HepG2 (cell line): ENCODE data around the gene MAN1C1. TPM values are rescaled to one million over a fixed set of nuclear protein-coding genes. Genes with fewer than 3 reads are reported as not detected.

Experiments
- ATAC-seq: fragments of 200-7000 bp; cut with Tn5 transposase; 3 replicates; pipeline ENCODE4 v1.9.1; 2020; ENCODE audit warnings: mild to moderate bottlenecking, moderate library complexity
- BruUV-seq: library from RNA; stranded (reverse); fragments of 400-500 nt; replicated peaks from 2 replicates; lab custom pipeline; 2021; lab: Mats Ljungman, UMichigan
- CTCF ChIA-PET: fragments of 300-600 bp; formaldehyde crosslinking; extraction: SDS; loops from one replicate; lab custom pipeline; 2021; ENCODE audit warnings: low total read pairs, inconsistent platforms, low intra/inter-chr PET ratio; lab: Yijun Ruan, JAX
- POLR2A ChIA-PET: fragments of 350-600 bp; sonication (Branson Sonifier 250); formaldehyde crosslinking; loops from one replicate; lab custom pipeline; 2020; ENCODE audit warnings: antibody characterized with exemption, inconsistent platforms; lab: Yijun Ruan, JAX
- DNase-seq: peaks from one replicate; pipeline ENCODE4 v3.0.0-alpha.2; 2015; ENCODE audit warnings: low spot score
- FAIRE-seq: peaks from 3 replicates; lab custom pipeline; 2011; peaks lifted over from hg19 to GRCh38; lab: Jason Lieb, UNC
- H2AFZ ChIP-seq: one replicate; pipeline ENCODE4 v1.6.1; 2011; ENCODE audit warnings: low read length, inconsistent platforms
- H3K27ac ChIP-seq: fragments of 300-600 bp; 3 replicates; pipeline ENCODE4 v1.8.0; 2011; ENCODE audit warnings: mixed run types, mild to moderate bottlenecking, mixed read lengths, low read length, inconsistent platforms; ENCODE audit not compliant: insufficient read depth; ENCODE audit errors: extremely low read length
- H3K27me3 ChIP-seq, 2 experiments: fragments of 200-600 bp in 1 of 2; 2 replicates in 1 of 2; 3 replicates in 1 of 2; pipeline versions ENCODE4 v1.6.0 to v1.8.0; 2011; ENCODE audit warnings: low read length in 2 of 2, mild to moderate bottlenecking in 2 of 2, moderate library complexity in 2 of 2, inconsistent platforms in 1 of 2; ENCODE audit not compliant: insufficient read depth in 2 of 2, control insufficient read depth in 1 of 2
- H3K36me3 ChIP-seq, 2 experiments: fragments of 200-600 bp in 1 of 2; replicated peaks in 1 of 2; 2 replicates in 1 of 2; 3 replicates in 1 of 2; pipeline versions ENCODE4 v1.5.1 to v1.8.0; 2011; ENCODE audit warnings: low read length in 2 of 2, inconsistent platforms in 1 of 2; ENCODE audit not compliant: insufficient read depth in 2 of 2, control insufficient read depth in 1 of 2
- H3K4me1 ChIP-seq: 2 replicates; pipeline ENCODE4 v1.5.1; 2012; ENCODE audit warnings: low read length, inconsistent platforms; ENCODE audit not compliant: insufficient read depth
- H3K4me2 ChIP-seq: 2 replicates; pipeline ENCODE4 v1.6.0; 2011; ENCODE audit warnings: low read depth, low read length, inconsistent platforms
- H3K4me3 ChIP-seq, 3 experiments: fragments of 200-600 bp in 1 of 3; sonication (generic), shearing (Covaris generic) in 1 of 3; replicated peaks in 1 of 3; 2 replicates each; pipeline ENCODE4 v1.5.1; 2011 to 2016; ENCODE audit warnings: low read length in 3 of 3, inconsistent platforms in 2 of 3, low read depth in 2 of 3, mild to moderate bottlenecking in 2 of 3, control low read depth in 1 of 3, mixed read lengths in 1 of 3; ENCODE audit not compliant: insufficient read depth in 1 of 3
- H3K79me2 ChIP-seq: one replicate; pipeline ENCODE4 v1.6.1; 2011; ENCODE audit warnings: low read length, inconsistent platforms; ENCODE audit not compliant: insufficient read depth
- H3K9ac ChIP-seq: 2 replicates; pipeline ENCODE4 v1.6.0; 2011; ENCODE audit warnings: mild to moderate bottlenecking, low read depth, low read length, inconsistent platforms; ENCODE audit not compliant: insufficient read depth
- H3K9me3 ChIP-seq: 2 replicates; pipeline ENCODE4 v1.5.1; 2012; ENCODE audit warnings: mild to moderate bottlenecking, low read length
- H4K20me1 ChIP-seq: 2 replicates; pipeline ENCODE4 v1.6.0; 2011; ENCODE audit warnings: inconsistent platforms, mild to moderate bottlenecking, low read length, moderate library complexity; ENCODE audit not compliant: insufficient read depth
- ETV5 ChIP-seq: IDR thresholded peaks from 2 replicates; pipeline ENCODE4 v1.6.1; 2018; ENCODE audit warnings: missing biosample characterization, missing genetic modification reagents, inconsistent platforms, borderline replicate concordance
- NFYC ChIP-seq: IDR thresholded peaks from 2 replicates; pipeline ENCODE4 v1.6.1; 2016; ENCODE audit warnings: missing genetic modification reagents, missing compliant biosample characterization
- XRCC5 ChIP-seq: fragments of 200-400 bp; formaldehyde crosslinking; optimal IDR thresholded peaks from 2 replicates; pipeline ENCODE3; 2017; ENCODE audit warnings: mild to moderate bottlenecking, low read length
- YEATS2 ChIP-seq: sonication (generic); formaldehyde crosslinking; IDR thresholded peaks from 2 replicates; pipeline ENCODE4 v1.4.0; 2020; ENCODE audit warnings: missing genetic modification reagents, borderline replicate concordance
- ZNF564 ChIP-seq: sonication (generic); formaldehyde crosslinking; IDR thresholded peaks from 2 replicates; pipeline ENCODE4 v1.8.1; 2023; ENCODE audit warnings: mild to moderate bottlenecking, missing genetic modification reagents
- WGBS: methylation state at CpG from one replicate; pipeline ENCODE4 v1.1.6; 2017; ENCODE audit warnings: low lambda C conversion rate; 5-methylcytosine and 5-hydroxymethylcytosine counted together
- in situ Hi-C: cut with HindIII; loops from 2 replicates; pipeline ENCODE4 v1.10.0; 2017; ENCODE audit warnings: low pct_unique_long_range_greater_than_20kb; ENCODE audit not compliant: extremely low pct_ligation_motif_present
- intact Hi-C: fragments of 100-400 bp; cut with micrococcal nuclease; formaldehyde crosslinking; loops from one replicate; pipeline ENCODE4 v1.10.0; 2022; ENCODE audit not compliant: unreplicated experiment
- polyA plus RNA-seq, 8 experiments: library from polyadenylated mRNA; depleted of rRNA in 3 of 8; stranded (reverse) in 7 of 8; unstranded in 1 of 8; fragments of >200 nt; fragmentation: Illumina TruSeq in 4 of 8; extraction: Trizol in 4 of 8; gene quantifications; 2 replicates each; pipeline versions ENCODE4 v1.2.1 to v1.2.3, GENCODE V29; 2011 to 2016; ENCODE audit warnings: low read depth in 4 of 8, missing spikeins in 1 of 8, mixed read lengths in 1 of 8; ENCODE audit not compliant: insufficient read depth in 1 of 8
- total RNA-seq, 5 experiments: library from RNA; depleted of rRNA; stranded (reverse); fragments of >200 nt; fragmentation: Illumina TruSeq; extraction: Trizol; gene quantifications; 2 replicates each; pipeline ENCODE4 v1.2.3, GENCODE V29; 2016; ENCODE audit warnings: low read depth in 1 of 5
- TF ChIP-seq, protein P1 (sequence below): sonication (generic); formaldehyde crosslinking; IDR thresholded peaks from 2 replicates; pipeline ENCODE4 v1.8.1; 2023; ENCODE audit warnings: mild to moderate bottlenecking, missing genetic modification reagents
- TF ChIP-seq, protein P2 (sequence below): sonication (generic); formaldehyde crosslinking; conservative IDR thresholded peaks from 2 replicates; pipeline ENCODE4 v1.8.0; 2022; ENCODE audit warnings: missing genetic modification reagents

Gene MAN1C1
- total and polyA plus RNA-seq, 2 of the 13 experiments (the other 11 are each of a cell fraction or from before 2014, with no cell fraction given), result 0.18 to 0.49 TPM

DNA sequence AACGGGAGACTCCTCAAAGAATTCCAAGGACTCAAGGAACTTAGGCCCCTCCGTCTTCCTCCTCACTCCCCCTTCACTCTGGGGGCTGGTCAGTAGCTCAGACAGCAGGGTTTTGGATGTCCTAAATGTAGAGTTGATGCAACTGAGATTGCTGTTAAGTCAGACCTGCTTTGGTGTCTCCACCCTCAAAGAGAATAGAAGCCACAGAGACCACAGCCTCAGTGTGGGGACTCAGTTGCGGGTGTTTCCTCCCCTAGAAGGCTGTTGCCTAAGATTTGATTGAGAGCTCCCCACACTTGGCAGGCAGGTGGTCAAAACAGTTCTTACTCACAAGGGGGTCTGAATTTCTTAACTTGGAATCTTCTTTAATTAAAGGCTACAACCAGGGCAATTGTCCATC, 7.6 kb downstream of the MAN1C1 start:
- BruUV-seq, result no TSS peak

DNA sequence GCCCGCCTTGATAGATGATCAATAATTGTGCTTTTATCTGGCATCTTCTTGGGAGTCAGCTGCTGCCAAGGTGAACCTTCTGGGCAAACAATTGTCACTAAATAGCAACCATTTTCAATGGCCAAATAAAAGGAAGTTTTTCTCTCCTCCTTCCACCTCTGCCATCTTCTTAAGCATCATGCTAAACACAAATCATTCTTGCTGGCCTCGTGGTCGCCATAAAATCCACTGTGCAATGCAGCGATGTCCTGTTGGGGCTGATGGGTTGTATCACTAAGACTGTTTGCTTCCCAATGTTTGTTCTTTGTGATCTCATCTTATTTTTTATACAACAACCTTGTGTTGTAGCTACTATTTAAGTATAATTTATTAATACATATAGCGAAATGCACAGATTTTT, 8.0 kb downstream of the MAN1C1 start:
- ATAC-seq (no peak), FAIRE-seq (no peak), DNase-seq (no peak)
- Histone ChIP-seq H3K27me3 (peaks cover 4 to 46% of the 10 kb centered on the region in 2 experiments; a peak in 4 of 5 replicates), H3K79me2 (no peaks in the 10 kb centered on the region), H3K4me3 (no peak overlapping the region), H3K4me2 (no peak overlapping the region), H3K36me3 (no peaks in the 10 kb centered on the region), H3K9me3 (no peaks in the 10 kb centered on the region), H4K20me1 (no peaks in the 10 kb centered on the region), H3K4me1 (no peaks in the 10 kb centered on the region), H3K9ac (no peak overlapping the region), H2AFZ (no peak overlapping the region), H3K27ac (no peak overlapping the region)
- in situ Hi-C loops, result loop anchor here (25.0 kb wide), 1 partner anchor 188 kb away; the partner anchor contains the start of genes MTFR1L and SELENON
- 6% methylated on average over 5 of the region's 5 CpGs for WGBS
- ChIA-PET POLR2A (interaction anchor here (0.6 kb wide), 1 partner anchor 47 kb away, joined by 3 read pairs; no protein-coding TSS in a partner anchor), CTCF (no interaction called here)
- no peak for TF ChIP-seq NFYC
- TF ChIP-seq, protein P1, sequence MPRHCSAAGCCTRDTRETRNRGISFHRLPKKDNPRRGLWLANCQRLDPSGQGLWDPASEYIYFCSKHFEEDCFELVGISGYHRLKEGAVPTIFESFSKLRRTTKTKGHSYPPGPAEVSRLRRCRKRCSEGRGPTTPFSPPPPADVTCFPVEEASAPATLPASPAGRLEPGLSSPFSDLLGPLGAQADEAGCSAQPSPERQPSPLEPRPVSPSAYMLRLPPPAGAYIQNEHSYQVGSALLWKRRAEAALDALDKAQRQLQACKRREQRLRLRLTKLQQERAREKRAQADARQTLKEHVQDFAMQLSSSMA (CRISPR knock-in tag), result no peak
- TF ChIP-seq, protein P2, sequence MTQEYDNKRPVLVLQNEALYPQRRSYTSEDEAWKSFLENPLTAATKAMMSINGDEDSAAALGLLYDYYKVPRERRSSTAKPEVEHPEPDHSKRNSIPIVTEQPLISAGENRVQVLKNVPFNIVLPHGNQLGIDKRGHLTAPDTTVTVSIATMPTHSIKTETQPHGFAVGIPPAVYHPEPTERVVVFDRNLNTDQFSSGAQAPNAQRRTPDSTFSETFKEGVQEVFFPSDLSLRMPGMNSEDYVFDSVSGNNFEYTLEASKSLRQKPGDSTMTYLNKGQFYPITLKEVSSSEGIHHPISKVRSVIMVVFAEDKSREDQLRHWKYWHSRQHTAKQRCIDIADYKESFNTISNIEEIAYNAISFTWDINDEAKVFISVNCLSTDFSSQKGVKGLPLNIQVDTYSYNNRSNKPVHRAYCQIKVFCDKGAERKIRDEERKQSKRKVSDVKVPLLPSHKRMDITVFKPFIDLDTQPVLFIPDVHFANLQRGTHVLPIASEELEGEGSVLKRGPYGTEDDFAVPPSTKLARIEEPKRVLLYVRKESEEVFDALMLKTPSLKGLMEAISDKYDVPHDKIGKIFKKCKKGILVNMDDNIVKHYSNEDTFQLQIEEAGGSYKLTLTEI, result no peak
- BruUV-seq, result no TSS peak
- intact Hi-C loops, result no loop called here

More for the DNA sequence above, 7.6 kb downstream of the MAN1C1 start:
- no peak for FAIRE-seq
- no peak overlapping the region for H3K4me3 ChIP-seq
- no peak for ATAC-seq
- no peaks in the 10 kb centered on the region for H3K79me2 ChIP-seq
- H3K4me2 ChIP-seq, result no peak overlapping the region
- in situ Hi-C loops, result loop anchor here (25.0 kb wide), 1 partner anchor 188 kb away; the partner anchor contains the start of genes MTFR1L and SELENON
- no peak overlapping the region for H3K27ac ChIP-seq
- DNase-seq, result no peak
- H4K20me1 ChIP-seq, result no peaks in the 10 kb centered on the region
- H3K4me1 ChIP-seq, result no peaks in the 10 kb centered on the region
- H2AFZ ChIP-seq, result no peak overlapping the region
- intact Hi-C loops, result no loop called here
- no peak overlapping the region for H3K9ac ChIP-seq
- 18% methylated on average over 2 of the region's 3 CpGs for WGBS
- TF ChIP-seq YEATS2 (no peak), ETV5 (CRISPR knock-in tag) (no peak), XRCC5 (no peak), ZNF564 (no peak)
- POLR2A ChIA-PET, result interaction anchor here (0.6 kb wide), 1 partner anchor 48 kb away, joined by 3 read pairs; no protein-coding TSS in a partner anchor
- no peaks in the 10 kb centered on the region for H3K36me3 ChIP-seq
- CTCF ChIA-PET, result no interaction called here
- no peaks in the 10 kb centered on the region for H3K9me3 ChIP-seq
- peaks cover 4 to 50% of the 10 kb centered on the region in 2 experiments; a peak in 4 of 5 replicates for H3K27me3 ChIP-seq
